Activated CD8-positive, alpha-beta memory T cell treated with anti-CD3 and anti-CD28 coated beads, Interleukin-2, amount 50 U/mL, for 1 hour (primary cell): ENCODE data around the gene FIBCD1.

Source experiments
- DNase-seq: peaks from one replicate; pipeline ENCODE4 v3.0.0-alpha.2; 2020; ENCODE audit errors: extremely low read depth

The FIBCD1 gene

DNA sequence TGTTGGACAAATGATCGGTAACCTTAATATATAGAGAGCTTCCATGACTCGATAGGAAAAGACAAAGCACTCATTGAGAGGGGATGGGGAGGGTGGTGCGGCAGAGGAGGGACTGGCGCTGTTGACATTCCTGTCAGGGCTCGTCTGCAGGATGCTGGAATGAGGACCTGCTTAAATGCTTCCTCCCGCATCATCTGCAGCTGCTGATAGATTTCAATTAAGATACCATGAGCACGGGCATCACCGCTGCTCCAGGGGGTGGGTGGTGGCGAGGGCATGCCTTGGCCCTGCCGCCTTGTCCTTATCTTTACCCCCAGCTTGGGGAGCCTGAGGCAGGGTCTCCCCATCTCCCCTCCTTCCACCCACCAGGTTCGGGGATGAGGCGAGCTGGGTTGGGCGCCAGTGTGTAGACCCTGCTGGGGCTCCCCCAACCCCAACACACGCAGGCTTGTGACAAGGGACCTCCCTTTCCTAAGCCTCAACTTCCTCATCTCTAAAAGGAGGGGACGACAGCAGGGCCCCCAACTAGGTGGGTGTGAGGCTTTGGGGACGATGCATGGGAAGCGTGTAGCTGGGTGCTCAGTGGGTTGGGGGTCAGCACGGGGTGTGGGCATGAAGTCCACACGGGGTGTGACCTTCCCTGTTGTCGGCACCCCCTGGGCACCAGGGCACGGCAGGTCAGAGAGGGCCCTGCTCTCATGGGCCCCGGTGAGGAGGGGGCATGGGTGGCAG is 30.7 kb downstream of the FIBCD1 start:
- no peak for DNase-seq

DNA sequence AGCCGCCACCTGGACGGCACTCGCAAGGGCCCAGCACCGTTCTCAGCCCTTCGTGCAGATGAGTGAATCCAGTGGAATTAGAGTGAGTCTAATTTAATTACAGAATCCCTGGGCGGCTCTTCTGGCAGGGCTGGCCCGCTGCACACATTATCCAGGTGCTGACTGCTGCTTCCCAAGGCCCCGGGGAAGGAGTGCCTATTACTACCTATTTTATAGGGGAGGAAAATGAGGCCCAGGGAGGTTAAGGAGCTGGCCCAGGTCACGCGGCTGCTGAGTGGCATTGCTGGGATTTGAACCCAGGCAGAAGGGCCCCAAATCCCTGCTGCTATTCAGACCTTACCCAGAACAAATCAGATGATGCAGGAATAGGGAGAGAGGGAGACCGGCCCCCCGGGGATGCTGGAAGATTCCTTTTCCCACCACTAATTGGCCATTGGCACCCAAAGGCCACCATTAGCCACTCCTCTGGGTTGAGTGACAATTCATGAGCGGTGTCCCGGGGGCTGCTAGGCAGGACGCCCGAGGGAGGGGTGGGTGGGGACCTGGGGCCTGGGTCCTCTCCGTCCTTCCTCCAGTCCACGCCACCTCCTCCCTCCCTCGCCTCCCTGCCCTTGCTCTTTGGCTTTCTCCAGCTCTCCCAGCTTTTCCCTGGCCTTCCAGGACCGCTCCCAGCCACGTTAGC is 32.2 kb downstream of the FIBCD1 start:
- DNase-seq, result no peak

DNA sequence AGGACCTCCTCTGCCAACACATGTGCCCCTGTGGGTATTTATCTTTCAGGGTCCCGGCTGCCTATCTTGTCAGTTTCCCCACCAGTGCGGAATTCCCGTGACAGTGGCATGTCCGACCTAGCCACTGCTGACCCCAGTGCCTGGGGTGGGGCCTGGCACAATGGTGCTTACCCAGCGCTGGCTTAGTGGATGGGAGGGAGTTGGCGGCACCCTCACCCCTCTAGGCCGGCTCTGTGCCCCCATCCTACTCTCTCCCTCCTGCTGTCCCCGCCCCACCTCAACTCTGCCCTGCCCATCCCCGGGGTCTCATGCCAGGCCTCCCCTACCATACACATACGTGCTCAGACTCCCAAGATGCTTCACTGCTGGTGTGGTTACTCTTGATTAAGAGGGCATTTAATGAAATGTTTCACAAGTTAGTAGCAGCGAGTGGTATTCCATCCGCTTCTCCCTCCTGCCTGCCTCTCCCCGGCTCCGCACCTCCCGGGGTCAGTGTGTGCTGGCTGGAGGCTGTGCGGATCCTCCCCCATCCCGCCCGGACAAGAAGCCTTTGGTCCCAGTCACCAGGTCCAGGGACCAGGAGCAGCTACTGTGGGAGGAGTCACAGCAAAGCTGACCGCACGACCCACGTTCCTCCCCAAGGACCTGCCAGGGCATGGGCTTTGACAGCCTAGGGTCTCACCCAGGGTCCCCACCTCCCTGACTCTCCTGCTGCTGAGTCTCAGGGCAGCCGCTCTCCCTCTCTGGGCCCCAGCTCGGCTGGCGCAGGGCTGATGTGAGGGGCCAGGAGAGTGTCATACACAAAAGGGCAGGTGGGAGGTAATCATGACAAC is 32.9 kb downstream of the FIBCD1 start:
- no peak for DNase-seq

- no peak for DNase-seq
These were observed 33.7 kb downstream of the FIBCD1 start for GRCh38 chr9:130905125-130905901.

DNA sequence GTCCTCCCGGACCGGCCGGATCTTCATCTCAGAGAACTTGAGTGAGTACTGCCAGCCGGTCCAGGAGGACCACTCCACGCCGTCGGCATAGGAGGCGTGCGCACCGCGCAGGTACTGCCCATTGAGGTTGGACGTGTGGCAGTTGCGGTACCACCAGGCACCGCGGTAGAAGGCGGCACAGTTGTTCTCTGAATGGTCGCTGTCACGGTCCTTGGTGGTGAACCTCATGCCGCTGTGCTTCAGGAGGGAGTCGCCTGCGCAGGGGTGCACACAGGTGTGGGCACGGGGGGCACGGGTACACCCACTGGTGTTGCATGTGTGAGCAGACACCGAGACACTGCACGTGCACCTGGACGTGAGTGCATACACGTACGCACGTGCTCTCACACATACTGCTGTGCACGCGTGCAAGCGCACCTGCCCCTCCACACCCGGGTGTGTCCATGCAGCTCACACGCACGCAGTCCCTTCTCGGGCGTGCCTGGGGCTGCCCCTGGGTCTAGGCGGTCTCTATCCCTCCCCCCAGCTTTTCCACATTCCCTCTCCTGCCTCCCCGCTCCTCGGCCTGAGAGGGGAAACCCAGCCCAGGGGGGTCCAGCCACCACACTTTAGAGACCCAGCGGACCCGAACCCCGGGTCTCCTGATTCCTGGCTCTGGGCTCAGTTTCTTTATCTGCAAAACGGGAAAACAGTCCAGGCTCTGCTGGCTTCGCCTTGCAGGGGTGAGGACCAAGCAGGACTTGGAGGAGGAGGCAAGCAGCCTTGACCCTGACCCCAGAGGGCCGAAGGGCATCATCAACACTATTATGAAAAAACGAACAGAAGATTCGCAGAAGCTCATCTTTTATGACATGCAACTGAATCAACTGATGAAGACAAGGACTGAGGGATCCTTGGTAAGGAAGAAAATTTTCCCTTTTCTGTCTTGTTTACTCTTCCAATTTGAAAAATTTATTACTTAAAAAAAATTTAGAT is 34.7 kb downstream of the FIBCD1 start:
- DNase-seq, result no peak

DNA sequence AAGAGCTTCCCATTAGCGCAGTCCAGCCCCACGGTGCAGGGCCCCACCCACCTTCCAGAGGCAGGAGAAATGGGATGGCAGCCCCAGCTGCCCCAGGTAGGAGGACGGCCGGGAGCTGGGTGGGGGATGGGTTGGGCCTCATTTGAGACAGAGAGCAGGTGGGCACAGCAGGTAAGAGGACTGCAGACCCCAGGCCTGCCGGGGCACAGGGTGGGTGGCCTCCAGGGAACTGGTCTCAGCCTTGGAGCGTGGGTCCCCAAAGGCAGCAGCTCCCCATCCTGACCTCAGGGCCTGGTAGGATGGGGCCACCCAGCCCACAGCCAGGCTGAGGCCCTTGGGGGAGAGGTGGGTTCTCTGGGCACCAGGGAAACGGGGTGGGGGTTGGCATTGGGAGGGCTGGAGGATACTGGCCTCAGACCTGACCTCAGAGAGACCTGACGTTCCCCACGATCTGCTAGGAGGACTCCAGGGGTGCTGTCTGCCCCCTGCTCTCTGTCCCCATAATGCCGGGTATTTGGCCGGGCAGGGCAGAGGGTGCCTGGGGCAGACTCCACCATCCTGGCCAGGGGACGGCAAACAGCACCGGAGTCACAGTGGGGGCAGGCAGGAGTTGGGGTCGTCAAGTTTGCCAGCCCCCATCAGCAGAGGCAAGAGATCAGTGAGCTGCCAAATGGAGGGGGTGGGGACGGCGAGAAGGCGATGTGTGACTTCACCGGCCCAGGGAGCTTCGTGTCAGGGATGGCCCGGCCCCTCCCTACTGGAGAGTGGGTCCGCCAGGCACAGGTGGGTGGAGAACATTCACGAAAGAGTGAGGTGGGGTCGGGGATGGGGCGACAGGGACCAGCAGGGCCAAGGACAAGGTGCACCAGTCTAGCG is 35.6 kb downstream of the FIBCD1 start:
- no peak for DNase-seq

DNA sequence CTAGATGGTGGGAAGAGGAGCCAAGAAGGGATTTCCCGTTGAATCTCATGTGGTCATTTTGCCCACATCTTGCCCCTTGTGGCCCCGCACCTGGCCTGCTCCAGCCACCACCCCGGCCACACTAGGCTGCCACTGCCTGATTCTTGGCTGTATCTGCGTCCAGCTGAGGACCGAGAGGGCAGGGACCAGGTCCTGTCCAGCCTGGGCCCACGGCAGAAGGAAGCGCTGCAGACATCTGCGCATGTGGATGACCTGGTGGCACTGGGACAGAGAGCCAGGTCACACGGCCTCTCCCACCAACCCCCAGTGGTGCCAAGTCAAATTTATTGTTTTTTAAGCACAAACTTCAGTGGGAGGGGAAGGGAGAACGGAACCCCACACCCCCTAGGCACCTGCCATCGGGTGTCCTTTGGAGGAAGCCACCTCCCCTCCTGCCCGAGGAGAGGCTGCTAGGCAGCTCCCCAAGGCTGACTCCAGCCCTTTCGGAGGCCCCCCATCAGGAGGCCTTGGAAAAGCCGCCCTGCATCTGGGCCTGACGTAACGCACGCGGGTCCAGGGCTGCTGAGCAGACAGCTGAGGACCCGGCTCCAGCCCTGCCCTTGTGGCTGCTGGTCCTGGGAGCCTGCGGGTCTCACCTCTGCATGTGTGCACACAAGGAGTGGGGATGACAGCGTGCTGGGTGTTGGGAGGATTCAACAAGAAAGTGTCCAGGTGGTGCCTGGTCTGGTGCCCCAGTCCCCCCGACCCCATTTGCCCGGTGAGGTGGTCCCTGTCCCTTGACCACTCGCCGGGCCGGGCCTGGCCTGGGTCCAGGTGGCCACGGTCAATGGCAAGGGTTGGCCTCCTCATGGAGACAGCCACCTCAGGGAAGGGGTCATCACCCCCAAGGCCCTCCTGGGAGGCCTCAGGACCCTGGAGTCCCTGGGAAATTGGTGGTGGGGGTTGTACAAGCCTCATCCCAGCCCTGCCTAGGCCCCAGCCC is 36.6 kb downstream of the FIBCD1 start:
- DNase-seq, result no peak

- no peak for DNase-seq
These were observed 37.4 kb downstream of the FIBCD1 start for GRCh38 chr9:130901498-130902203.

DNA sequence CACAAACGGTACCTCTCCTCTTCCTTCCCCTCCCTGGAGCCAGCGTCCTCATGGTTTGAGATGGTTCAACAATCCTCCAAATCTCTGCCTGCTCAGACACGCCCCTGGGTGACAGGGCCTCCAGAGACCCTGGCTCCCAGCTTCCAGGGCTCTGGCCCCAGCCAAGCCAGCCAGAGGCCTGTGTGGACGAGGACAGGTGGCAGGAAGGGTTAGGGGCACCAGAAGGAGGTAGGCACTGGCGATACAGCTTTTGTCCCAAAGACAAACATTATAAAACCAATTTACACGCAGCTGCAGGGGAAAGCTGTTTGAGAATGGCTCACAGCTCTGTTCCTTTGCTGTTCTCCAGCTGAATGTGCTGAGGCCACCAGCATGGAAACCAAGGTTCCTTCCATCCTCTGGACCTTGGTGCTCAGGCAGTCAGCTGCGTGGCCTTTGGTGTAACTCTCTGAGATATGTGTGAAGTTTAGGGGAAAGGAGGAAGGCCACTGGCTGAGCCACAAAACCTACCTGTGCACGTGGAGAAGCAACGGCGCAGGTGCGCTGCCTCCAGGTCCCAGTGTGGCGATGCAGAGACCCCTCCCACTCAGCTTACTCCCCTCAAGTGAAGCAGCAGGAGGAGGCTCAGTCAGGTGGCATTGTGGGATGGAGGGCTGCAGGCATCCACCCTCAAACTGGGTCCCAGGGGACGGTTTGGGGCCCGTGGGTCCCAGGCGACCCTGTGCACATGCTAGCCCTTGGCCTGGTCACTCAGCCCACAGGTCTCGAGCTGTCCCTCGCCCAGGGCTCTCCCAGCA is 38.1 kb downstream of the FIBCD1 start:
- no peak for DNase-seq

DNA sequence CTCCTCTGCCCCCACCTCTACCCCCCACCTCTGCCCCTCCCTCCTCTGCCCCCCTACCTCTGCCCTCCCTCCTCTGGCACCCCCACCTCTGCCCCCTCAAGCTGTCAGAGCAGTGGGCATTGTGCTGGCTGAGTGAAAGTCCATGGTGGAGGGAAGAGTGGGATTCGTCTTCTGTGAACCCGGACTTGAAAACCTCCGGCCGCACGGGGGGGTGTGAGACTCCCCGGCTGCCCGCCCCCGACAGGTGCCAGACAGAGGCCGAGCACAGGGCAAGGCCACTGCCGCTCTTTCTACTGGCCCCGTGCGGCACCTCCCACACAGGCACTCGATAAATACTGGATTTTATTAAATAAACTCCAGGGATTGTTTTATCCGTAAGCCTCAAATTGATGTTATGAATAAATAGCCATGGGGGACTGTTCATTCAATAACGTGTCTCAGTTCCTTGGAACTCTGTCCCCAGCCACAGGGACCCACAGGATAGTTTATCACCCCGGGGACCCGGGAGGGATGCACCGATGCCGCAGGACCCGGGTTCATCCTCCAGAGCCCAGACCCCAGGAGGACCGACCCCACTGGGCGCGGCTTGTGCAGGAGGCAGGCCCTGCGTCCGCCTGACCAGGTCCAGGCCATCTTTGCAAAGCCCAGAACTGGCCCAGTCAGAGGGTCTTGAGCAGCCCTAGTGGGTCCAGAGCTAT is 39.8 kb downstream of the FIBCD1 start:
- DNase-seq, result no peak

DNA sequence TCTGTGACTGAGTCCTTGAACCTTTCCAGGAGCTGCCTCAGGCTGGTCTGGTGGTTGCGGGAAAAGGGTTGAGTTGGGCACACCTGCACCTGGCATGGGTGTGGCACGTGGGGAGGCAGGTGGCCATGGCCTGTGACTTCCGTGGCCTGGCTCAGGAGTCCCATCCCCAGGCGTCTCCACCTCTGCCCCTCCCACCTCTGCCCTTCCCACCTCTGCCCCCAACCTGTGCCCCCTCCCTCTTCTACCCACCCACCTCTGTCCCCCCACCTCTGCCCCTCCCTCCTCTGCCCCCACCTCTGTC is 40.5 kb downstream of the FIBCD1 start:
- no peak for DNase-seq

DNA sequence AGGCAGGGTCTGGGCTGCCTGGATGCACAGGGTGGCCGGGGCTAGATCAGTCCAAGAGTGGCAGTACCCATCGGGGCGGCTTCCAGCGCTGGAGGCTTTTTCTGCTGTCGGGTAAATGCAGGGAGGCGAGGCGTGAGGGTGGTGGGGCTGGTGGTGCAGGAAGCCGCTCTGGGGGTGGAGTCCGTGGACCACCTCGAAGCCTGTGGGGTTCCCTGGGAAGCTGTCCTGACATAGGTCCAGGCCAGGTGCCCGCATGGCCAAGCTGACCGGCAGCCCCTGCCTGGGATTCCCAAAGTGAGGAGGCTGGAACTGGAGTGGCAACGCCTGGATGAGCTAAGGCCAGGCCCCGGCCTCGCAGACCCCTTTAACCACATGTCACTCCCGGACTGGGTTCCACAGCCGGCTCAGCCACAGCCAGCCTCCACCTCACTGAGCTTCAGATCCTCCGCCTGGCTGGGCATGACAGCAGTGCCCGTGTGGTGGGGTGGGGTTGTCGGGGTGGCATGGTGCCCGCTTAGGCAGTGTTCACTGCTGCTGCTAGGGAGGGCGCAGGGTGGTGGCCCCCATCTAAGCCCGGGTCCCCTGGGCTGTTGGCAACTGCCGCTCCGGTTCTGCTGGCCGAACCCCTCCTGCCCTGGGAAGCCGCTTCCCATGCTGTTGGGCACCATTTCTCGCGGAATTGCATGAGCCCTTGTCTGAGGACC is 41.0 kb downstream of the FIBCD1 start:
- no peak for DNase-seq

- no peak for DNase-seq
These were observed 41.8 kb downstream of the FIBCD1 start for GRCh38 chr9:130897105-130897751.

- DNase-seq, result no peak
These were observed 42.6 kb downstream of the FIBCD1 start, which contains the start of gene QRFP for GRCh38 chr9:130896233-130897014. QRFP (minus strand) TSS chr9:130896812; CDS start chr9:130893838, 2,974 bp downstream.
